Lung (tissue), 12 donors: ENCODE data around the gene BNIP5. TPM values are rescaled to one million over a fixed set of nuclear protein-coding genes. Genes with fewer than 3 reads are reported as not detected.

Experiments
- ATAC-seq: fragments of 200-7000 bp; cut with Tn5 transposase; one replicate; pipeline ENCODE4 v1.9.1; 2020; ENCODE audit warnings: moderate number of reproducible peaks; ENCODE audit not compliant: insufficient read depth, low FRiP score
- DNase-seq, 3 donors: peaks; one replicate each; pipeline ENCODE4 v3.0.0-alpha.2; 2013 to 2017
- H3K27ac ChIP-seq, 2 donors: one replicate each; pipeline ENCODE4 v1.5.1; 2013; ENCODE audit warnings: mild to moderate bottlenecking in 2 of 2, moderate library complexity in 2 of 2, control low read depth in 1 of 2, inconsistent platforms in 1 of 2, low read depth in 1 of 2, low read length in 1 of 2
- H3K27me3 ChIP-seq, 3 donors: one replicate each; pipeline ENCODE4 v1.5.1; 2013; ENCODE audit warnings: low read length in 2 of 3; ENCODE audit not compliant: control insufficient read depth in 3 of 3, insufficient read depth in 3 of 3
- H3K36me3 ChIP-seq, 4 donors: one replicate each; pipeline ENCODE4 v1.5.1; 2013; ENCODE audit warnings: low read length in 4 of 4, mild to moderate bottlenecking in 1 of 4, moderate library complexity in 1 of 4; ENCODE audit not compliant: control insufficient read depth in 4 of 4, insufficient read depth in 4 of 4
- H3K4me1 ChIP-seq, 5 donors: one replicate each; pipeline ENCODE4 v1.5.1; 2013; ENCODE audit warnings: low read length in 5 of 5, mild to moderate bottlenecking in 2 of 5, moderate library complexity in 1 of 5; ENCODE audit not compliant: control insufficient read depth in 5 of 5, insufficient read depth in 5 of 5
- H3K4me3 ChIP-seq: one replicate; pipeline ENCODE4 v1.5.1; 2013; ENCODE audit warnings: mild to moderate bottlenecking, control low read depth, moderate library complexity
- H3K9ac ChIP-seq, 2 donors: one replicate each; pipeline ENCODE4 v1.5.1; 2013; ENCODE audit warnings: low read length in 2 of 2, control low read depth in 1 of 2; ENCODE audit not compliant: insufficient read depth in 1 of 2
- H3K9me3 ChIP-seq, 4 donors: one replicate each; pipeline ENCODE4 v1.5.1; 2013; ENCODE audit warnings: low read length in 3 of 4, mild to moderate bottlenecking in 1 of 4, moderate library complexity in 1 of 4; ENCODE audit not compliant: control insufficient read depth in 4 of 4, insufficient read depth in 3 of 4
- WGBS, 2 donors: extraction: QIAGEN DNeasy Blood & Tissue Kit; methylation state at CpG; one replicate each; pipeline ENCODE4 v1.1.7; 2013; 5-methylcytosine and 5-hydroxymethylcytosine counted together
- polyA plus RNA-seq, 2 donors: library from polyadenylated mRNA; stranded (reverse); fragments of 200-250 nt; gene quantifications; one replicate each; pipeline ENCODE4 v1.2.1, GENCODE V29; 2013
- total RNA-seq, 2 donors: library from RNA; depleted of rRNA in 1 of 2; stranded (reverse); fragments of >200 nt in 1 of 2; gene quantifications; one replicate each; pipeline ENCODE4 v1.2.1, GENCODE V29; 2014 to 2021
- TF ChIP-seq, protein P1 (sequence below): IDR thresholded peaks from 2 replicates; pipeline ENCODE4 v1.5.1; 2012; ENCODE audit warnings: mild to moderate bottlenecking; ENCODE audit errors: control extremely low read depth, extremely low read depth
- donor health status: control.
- donor health status: control.
- donor health status: Bipolar disorder and iron deficiency.
- donor health status: healthy.
- donor health status: DM: yes; HTN: yes; CAD: no.

Gene BNIP5
- total and polyA plus RNA-seq, 4 donors = 0.02 to 0.09 (median 0.06) TPM; not detected in 1

DNA sequence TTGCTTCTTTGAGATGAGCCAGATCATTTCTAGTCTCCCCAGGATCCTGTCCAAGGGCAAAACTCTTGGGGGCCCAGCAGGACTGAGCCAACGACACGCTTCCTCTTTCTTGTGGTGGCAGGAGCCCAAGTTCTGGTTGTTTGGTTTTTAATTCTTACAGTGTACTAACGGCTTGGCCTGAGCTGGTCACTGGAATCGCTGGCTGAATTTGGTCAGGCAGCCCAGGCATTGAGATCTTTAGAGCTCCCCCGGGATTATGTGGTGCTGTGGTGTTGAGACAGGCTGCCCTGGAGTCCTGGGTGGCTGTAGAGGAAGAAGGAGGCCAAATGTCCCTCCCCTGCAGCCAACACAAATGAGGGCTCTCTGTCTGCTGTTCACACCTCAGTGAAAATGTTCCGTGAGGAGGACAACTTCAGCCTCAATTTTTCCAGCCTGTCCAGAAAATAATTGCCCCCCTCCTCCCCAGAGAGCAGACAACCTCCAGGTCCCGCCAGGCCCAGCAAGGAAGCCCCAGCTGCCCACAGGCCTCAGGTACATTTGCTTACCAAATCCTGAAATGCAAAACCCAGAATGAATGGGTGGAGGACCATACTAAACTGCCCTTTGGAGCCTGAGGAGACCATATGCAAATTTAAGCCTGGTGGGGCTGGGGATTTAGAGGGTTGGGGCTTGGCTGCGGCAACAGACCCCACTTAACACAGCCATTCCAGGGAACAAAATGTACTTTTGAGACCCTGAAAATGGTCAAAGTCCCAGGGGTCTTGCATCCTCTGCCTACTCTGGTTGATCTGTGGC is 23.6 kb downstream of the BNIP5 start:
- TF ChIP-seq, protein P1, sequence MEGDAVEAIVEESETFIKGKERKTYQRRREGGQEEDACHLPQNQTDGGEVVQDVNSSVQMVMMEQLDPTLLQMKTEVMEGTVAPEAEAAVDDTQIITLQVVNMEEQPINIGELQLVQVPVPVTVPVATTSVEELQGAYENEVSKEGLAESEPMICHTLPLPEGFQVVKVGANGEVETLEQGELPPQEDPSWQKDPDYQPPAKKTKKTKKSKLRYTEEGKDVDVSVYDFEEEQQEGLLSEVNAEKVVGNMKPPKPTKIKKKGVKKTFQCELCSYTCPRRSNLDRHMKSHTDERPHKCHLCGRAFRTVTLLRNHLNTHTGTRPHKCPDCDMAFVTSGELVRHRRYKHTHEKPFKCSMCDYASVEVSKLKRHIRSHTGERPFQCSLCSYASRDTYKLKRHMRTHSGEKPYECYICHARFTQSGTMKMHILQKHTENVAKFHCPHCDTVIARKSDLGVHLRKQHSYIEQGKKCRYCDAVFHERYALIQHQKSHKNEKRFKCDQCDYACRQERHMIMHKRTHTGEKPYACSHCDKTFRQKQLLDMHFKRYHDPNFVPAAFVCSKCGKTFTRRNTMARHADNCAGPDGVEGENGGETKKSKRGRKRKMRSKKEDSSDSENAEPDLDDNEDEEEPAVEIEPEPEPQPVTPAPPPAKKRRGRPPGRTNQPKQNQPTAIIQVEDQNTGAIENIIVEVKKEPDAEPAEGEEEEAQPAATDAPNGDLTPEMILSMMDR = no peak
- WGBS, 2 donors = 40 to 57% methylated on average over 8 of the region's 8 CpGs
- ATAC-seq = no peak
- Histone ChIP-seq H3K4me3 (no peak overlapping the region), H3K36me3 (no peaks in the 10 kb centered on the region), H3K27ac (no peak overlapping the region), H3K27me3 (no peaks in the 10 kb centered on the region), H3K4me1 (peaks cover 0 to 10% (median 0%) of the 10 kb centered on the region in 5 donors), H3K9me3 (no peaks in the 10 kb centered on the region), H3K9ac (no peak overlapping the region)
- DNase-seq = peak in 2 of 3 donors; percentile 35 to 61

DNA sequence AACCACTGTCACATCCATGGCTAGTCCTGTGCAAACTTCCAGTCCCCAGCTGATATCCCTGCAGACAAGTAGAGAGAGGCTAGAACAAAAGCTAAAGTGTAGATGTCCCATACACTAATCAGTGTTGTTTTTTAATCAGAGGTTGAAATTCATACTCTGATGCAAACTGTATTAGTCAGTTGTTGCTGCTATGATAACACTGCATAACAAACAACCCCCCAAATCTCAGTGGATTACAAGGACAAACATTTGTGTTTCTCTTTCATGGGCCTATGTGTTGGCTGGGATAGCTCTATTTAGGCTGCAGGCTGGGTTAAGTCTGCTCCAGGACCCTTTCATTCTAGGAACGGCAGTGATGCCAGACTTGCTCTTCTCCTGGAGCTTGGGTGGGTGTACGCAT is 26.8 kb downstream of the BNIP5 start:
- no peak overlapping the region for H3K4me3 ChIP-seq
- no peak for ATAC-seq
- no peak overlapping the region for H3K27ac ChIP-seq
- TF ChIP-seq, protein P1 = no peak
- H3K36me3 ChIP-seq = no peaks in the 10 kb centered on the region
- peaks cover 0 to 10% (median 0%) of the 10 kb centered on the region in 5 donors for H3K4me1 ChIP-seq
- 95 to 100% methylated on average over 2 of the region's 2 CpGs for WGBS, 2 donors
- DNase-seq = no peak
- H3K9me3 ChIP-seq = no peaks in the 10 kb centered on the region
- H3K9ac ChIP-seq = no peak overlapping the region
- H3K27me3 ChIP-seq = no peaks in the 10 kb centered on the region

DNA sequence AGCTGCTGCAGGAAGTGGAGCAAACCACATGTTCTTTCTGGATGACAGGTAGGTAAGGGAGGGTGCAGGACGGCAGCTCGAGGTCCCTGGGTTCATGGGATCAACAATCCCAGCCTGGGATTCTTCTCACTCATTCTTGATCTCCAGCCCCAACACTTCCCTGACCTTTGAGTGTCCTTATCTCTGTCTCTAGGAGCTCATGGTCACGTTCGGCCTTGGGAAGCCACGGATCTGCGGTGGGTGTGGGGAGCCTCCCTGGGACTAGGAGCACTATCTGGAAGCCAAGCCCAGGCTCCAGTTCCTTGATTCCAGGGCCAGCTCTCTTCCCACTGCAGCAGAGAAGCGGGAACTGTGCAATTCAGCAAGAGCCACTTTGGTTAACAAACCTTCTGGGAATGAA is 27.5 kb downstream of the BNIP5 start:
- no peak for DNase-seq
- Histone ChIP-seq H3K4me1 (peaks cover 0 to 10% (median 0%) of the 10 kb centered on the region in 5 donors), H3K9ac (no peak overlapping the region), H3K9me3 (no peaks in the 10 kb centered on the region), H3K27me3 (no peaks in the 10 kb centered on the region), H3K4me3 (no peak overlapping the region), H3K36me3 (no peaks in the 10 kb centered on the region), H3K27ac (no peak overlapping the region)
- WGBS, 2 donors = 57 to 69% methylated on average over 7 of the region's 7 CpGs
- TF ChIP-seq, protein P1 = no peak
- ATAC-seq = no peak
